T-helper 1 cell (primary cell): ENCODE results near the gene WWC1.
A peak's percentile ranks its signal among the peaks of the same experiment; 100 is the strongest.

ENCODE experiments used
- DNase-seq, 5 donors: peaks; one replicate each; pipeline ENCODE4 v3.0.0-alpha.2; 2012 to 2020
- total RNA-seq, 4 donors: gene quantifications; one replicate each; lab custom pipeline; 2026; lab: John Stamatoyannopoulos, UW

The WWC1 gene
- total RNA-seq = 1.2 to 3.1 (median 2.4) reads per million in 4 donors

- DNase-seq = peak; percentile 22 to 79 (median 57)
These were observed at the start of gene WWC1 for GRCh38 chr5:168291342-168291963. Gene WWC1, plus strand, starts transcription at chr5:168291645. Its CDS starts 508 bp downstream, at chr5:168292153.

GRCh38 chr5:168244838-168245559 lies 46.4 kb upstream of the WWC1 start:
- no peak for DNase-seq

DNA sequence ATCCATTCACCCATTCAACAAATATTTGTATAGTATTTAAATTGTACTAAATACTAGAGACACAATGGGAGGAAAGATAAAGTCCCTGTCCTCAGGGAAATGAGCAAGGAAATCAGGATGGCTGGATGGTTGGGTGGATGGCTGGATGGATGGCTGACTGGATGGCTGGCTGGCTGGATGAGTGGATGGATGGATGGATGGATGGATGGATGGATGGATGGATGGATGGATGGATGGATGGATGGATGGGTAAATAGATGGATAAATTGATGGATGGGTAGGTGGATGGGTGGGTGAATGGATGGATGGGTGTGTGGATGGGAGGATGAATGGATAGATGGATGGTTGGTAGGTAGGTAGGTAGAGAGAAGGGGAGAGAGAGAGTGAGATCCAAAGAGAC lies 41.5 kb upstream of the WWC1 start:
- DNase-seq = no peak

GRCh38 chr5:168251259-168251658 lies 40.2 kb upstream of the WWC1 start:
- DNase-seq = no peak

GRCh38 chr5:168254013-168254693 lies 37.3 kb upstream of the WWC1 start:
- no peak for DNase-seq

GRCh38 chr5:168260353-168261226 lies 30.9 kb upstream of the WWC1 start:
- DNase-seq = no peak

- DNase-seq = no peak
These were observed 30.2 kb upstream of the WWC1 start for GRCh38 chr5:168261227-168261571.

GRCh38 chr5:168262042-168262743 lies 29.3 kb upstream of the WWC1 start:
- no peak for DNase-seq

GRCh38 chr5:168263121-168263520 lies 28.3 kb upstream of the WWC1 start:
- DNase-seq = no peak

GRCh38 chr5:168266016-168266415 lies 25.4 kb upstream of the WWC1 start:
- no peak for DNase-seq

DNA sequence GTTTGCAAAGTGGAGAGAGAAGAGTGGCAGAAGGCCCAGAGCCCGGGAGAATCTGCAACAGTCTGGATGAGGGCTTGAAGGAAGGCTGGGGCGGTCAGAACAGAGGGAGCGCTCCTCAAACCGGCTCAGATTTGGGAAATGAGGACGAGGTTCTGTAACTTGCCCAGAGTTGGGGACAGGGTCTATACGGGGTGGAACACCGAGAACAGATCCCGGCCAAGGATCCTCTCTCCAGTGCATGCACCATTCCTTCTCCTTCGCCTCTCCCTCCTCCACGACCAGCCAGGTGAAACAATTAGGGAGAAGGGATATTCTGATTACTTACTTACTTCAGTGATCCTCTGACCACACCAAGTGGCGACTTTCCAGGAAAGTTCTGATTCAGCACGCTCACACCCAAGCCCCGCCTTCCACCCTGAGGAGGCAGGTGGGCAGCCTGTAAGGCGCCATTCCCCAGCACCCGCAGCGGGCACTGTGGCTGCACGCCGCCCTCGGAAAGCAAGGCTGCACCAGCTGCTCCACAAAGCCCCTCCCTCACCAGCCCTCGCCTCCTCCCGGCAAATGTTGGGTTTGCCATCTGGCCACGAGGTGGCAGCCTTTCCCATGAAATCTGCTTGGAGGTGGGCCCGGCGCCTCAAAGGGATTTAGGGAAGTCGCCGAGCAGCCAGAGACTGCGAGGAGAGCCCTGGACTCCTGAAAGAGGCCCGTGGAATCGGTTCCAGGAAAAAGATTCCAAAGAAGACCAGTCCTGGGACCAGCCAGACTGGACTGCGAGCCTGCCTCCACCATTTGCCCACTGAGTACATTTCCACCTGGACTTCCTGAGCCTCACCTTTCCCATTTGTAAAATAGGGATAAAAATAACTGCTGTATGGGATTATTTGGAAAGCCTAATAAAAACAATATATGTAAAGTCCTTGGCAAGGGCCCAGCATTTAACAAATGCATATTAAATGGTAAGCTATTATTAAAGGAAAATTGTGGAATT lies 22.2 kb upstream of the WWC1 start:
- DNase-seq = peak; percentile 38 to 58 (median 52)

DNA sequence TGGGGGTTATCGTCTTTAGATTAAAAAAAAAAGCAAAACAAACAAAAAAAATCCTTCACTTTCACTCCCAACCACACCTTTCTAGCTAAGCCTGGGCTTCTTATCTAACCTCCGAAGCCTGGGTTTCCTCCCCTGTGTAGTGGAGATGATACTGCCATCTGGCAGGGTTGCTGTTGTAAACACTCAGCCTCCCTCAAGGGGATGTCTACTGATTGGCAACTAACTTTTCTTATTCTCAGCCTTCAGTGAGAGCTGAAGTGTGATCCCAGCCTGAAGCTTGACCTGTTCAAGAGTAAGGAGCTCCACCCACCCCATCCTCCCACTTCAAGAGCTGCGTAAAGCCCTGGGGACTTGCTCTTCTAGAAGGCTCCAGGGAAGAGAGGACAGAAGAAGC lies 21.5 kb upstream of the WWC1 start:
- DNase-seq = no peak

GRCh38 chr5:168270476-168270875 lies 21.0 kb upstream of the WWC1 start:
- no peak for DNase-seq

DNA sequence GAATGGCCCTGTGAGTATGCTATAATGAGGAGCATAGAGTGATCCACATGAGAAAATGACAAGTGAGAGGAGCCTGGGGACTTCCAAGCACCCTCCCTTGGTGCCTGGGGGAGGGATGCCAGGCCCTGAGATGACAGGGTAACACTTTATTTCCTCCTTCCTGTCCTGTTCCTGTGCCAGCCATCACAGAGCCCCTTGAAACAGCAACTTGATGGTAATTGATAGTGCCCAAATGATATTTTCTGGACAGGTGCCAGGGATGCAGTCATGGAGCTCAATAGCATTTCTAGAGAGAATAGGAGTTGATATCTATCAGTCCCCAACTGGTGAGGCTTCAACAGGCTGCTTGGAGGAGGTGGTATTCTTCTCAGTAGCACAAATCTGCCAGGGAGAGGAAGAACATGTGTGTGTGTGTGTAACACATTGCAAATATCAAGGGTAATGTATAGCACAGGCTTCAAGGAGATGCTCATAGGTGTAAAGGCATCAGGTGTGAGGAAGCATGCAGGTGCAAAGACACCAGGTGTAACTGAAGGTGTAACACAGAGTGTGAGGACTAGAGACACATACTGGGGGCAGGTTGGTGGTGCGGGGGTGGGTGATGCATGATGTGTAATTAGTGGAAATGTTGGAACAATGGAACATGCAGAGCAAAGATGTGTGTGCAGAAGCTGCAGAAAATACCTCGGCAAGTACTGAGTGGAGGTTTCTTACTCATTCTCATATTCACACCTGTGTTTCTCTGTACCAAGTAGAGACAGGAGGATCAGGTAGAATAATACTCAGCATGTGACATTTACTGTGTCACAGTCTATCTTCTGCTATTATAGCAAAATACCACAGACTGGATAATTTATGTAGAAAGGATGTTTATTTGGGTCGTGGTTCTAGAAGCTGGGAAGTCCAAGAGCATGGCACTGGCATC lies 18.1 kb upstream of the WWC1 start:
- DNase-seq = no peak

- no peak for DNase-seq
These were observed 17.0 kb upstream of the WWC1 start for GRCh38 chr5:168274406-168274805.

GRCh38 chr5:168275940-168276339 lies 15.5 kb upstream of the WWC1 start:
- no peak for DNase-seq

- no peak for DNase-seq
These were observed 9.3 kb upstream of the WWC1 start for GRCh38 chr5:168282120-168282519.

GRCh38 chr5:168284809-168285208 lies 6.6 kb upstream of the WWC1 start:
- DNase-seq = no peak

DNA sequence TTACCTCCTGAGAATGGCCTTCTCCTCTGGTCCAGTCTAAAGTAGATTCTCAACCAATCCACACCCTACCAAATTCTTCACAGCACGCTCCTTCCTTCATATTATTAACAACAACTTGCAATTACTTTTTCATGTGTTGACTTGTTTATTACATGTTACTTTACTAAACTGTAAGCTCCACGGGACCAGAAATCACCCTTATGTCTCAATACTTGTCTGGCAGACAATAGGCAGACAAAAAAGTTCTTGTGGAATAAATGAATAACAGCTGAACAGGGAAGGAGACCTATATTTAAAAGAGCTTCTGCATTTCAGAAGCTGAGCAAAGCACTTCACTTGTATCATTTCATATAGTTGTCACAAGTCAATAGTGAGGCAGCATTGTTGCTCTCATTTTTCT lies 5.7 kb upstream of the WWC1 start:
- DNase-seq = no peak

DNA sequence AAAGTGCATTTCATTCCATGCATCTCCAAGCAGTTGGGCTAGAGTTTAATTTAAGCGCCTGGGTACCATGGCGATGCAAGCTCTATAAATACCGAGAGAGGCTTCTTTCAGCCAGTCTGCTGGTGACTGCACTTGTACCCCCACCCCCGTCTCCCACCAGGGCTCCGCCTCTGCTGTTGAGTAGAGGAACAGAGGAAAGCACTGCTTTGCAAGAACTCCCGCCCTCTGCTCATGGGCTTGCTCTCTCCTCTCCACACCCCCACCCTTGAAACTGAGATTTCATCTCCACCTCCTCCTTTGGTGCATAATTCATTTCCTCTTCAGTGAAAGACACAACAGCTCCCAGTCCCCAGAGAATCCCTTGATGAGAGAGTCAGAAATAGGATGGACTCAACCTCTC lies 5.1 kb upstream of the WWC1 start:
- no peak for DNase-seq
